K562 (cell line): Measurements from ENCODE around the gene TBX19. TPM values are rescaled to one million over a fixed set of nuclear protein-coding genes. Genes with fewer than 3 reads are reported as not detected.

Experiments used
- ARNT ChIP-seq, 2 experiments: fragments of 450-650 bp; IDR thresholded peaks; 2 replicates each; pipeline ENCODE4 v1.6.1; 2016; ENCODE audit warnings: mild to moderate bottlenecking in 1 of 2
- BMI1 ChIP-seq: fragments of 150-350 bp; IDR thresholded peaks from 2 replicates; pipeline ENCODE4 v1.6.1; 2014; ENCODE audit warnings: low read length
- BRCA1 ChIP-seq, 2 experiments: fragments of 450-650 bp in 1 of 2; sonication (generic) in 1 of 2; formaldehyde crosslinking in 1 of 2; IDR thresholded peaks; 2 replicates each; pipeline versions ENCODE4 v1.5.0 to v1.6.1; 2017 to 2020; ENCODE audit warnings: mild to moderate bottlenecking in 1 of 2, missing genetic modification reagents in 1 of 2
- CAMTA2 ChIP-seq: fragments of 250-450 bp; sonication (Bioruptor Pico); conservative IDR thresholded peaks from 2 replicates; pipeline ENCODE4 v1.5.1; 2022
- CBX3 ChIP-seq, 2 experiments: IDR thresholded peaks; 1 replicate in 1 of 2; 2 replicates in 1 of 2; pipeline ENCODE4 v1.6.1; 2012; ENCODE audit warnings: inconsistent platforms in 2 of 2, low read length in 2 of 2, borderline replicate concordance in 1 of 2, control low read depth in 1 of 2
- CC2D1A ChIP-seq: fragments of 450-650 bp; IDR thresholded peaks from 2 replicates; pipeline ENCODE4 v1.6.1; 2017; ENCODE audit warnings: mild to moderate bottlenecking
- ELF4 ChIP-seq: fragments of 450-650 bp; formaldehyde crosslinking; IDR thresholded peaks from 2 replicates; pipeline ENCODE4 v1.4.0; 2022; ENCODE audit warnings: missing genetic modification characterization
- FOXK2 ChIP-seq, 2 experiments: fragments of 450-650 bp; IDR thresholded peaks in 1 of 2; conservative IDR thresholded peaks in 1 of 2; 2 replicates each; pipeline ENCODE4 v1.6.1; 2016; ENCODE audit warnings: low read depth in 2 of 2, mild to moderate bottlenecking in 1 of 2
- GTF2F1 ChIP-seq: IDR thresholded peaks from 2 replicates; pipeline ENCODE4 v1.6.1; 2011; ENCODE audit warnings: low read depth, low read length, improper control_type of control experiment
- MAFG ChIP-seq: fragments of 450-650 bp; conservative IDR thresholded peaks from 2 replicates; pipeline ENCODE4 v1.6.1; 2016; ENCODE audit warnings: missing genetic modification characterization, missing compliant biosample characterization
- NCOA4 ChIP-seq: fragments of 450-650 bp; IDR thresholded peaks from 2 replicates; pipeline ENCODE4 v1.6.1; 2018; ENCODE audit warnings: mild to moderate bottlenecking; ENCODE audit not compliant: partially characterized antibody
- NFRKB ChIP-seq: fragments of 450-650 bp; IDR thresholded peaks from 2 replicates; pipeline ENCODE4 v1.6.1; 2016; ENCODE audit warnings: low read depth
- PHB ChIP-seq: fragments of 250-450 bp; sonication (Bioruptor Pico); IDR thresholded peaks from 2 replicates; pipeline ENCODE4 v1.5.0; 2021
- RAD51 ChIP-seq: fragments of 450-650 bp; IDR thresholded peaks from 2 replicates; pipeline ENCODE4 v1.7.1; 2016; ENCODE audit warnings: low read depth, mild to moderate bottlenecking, borderline replicate concordance
- SIN3A ChIP-seq, 2 experiments: fragments of 150-350 bp in 1 of 2; IDR thresholded peaks; 2 replicates each; pipeline ENCODE4 v1.6.1; 2011 to 2016; ENCODE audit warnings: borderline replicate concordance in 2 of 2, low read depth in 2 of 2, low read length in 2 of 2, mild to moderate bottlenecking in 2 of 2, moderate library complexity in 2 of 2; ENCODE audit not compliant: control insufficient read depth in 1 of 2
- SRSF9 ChIP-seq: fragments of 200-400 bp; formaldehyde crosslinking; IDR thresholded peaks from 2 replicates; pipeline ENCODE4 v1.6.1; 2017; ENCODE audit warnings: low read depth, low read length, borderline replicate concordance
- TAF1 ChIP-seq: IDR thresholded peaks from 2 replicates; pipeline ENCODE4 v1.6.1; 2011; ENCODE audit warnings: mild to moderate bottlenecking, low read length, moderate library complexity; ENCODE audit not compliant: insufficient read depth, control insufficient read depth, severe bottlenecking; ENCODE audit errors: extremely low read depth
- TCF7L2 ChIP-seq: fragments of 150-350 bp; IDR thresholded peaks from 2 replicates; pipeline ENCODE4 v1.6.1; 2016; ENCODE audit warnings: low read depth, mild to moderate bottlenecking, low read length, moderate library complexity
- TFAM ChIP-seq: fragments of 250-450 bp; sonication (Bioruptor Pico); conservative IDR thresholded peaks from 2 replicates; pipeline ENCODE4 v1.5.0; 2021; ENCODE audit warnings: mild to moderate bottlenecking, moderate library complexity
- ZNF232 ChIP-seq: sonication (generic); formaldehyde crosslinking; IDR thresholded peaks from 2 replicates; pipeline ENCODE4 v1.8.0; 2022; ENCODE audit warnings: mild to moderate bottlenecking, missing genetic modification reagents
- ZNF384 ChIP-seq: IDR thresholded peaks from 2 replicates; pipeline ENCODE4 v1.6.1; 2012; ENCODE audit warnings: low read depth, low read length, improper control_type of control experiment
- ZNF41 ChIP-seq: fragments of 250-450 bp; sonication (Bioruptor Pico); conservative IDR thresholded peaks from 2 replicates; pipeline ENCODE4 v1.4.0; 2020; ENCODE audit warnings: mild to moderate bottlenecking
- ZNF561 ChIP-seq: fragments of 450-650 bp; formaldehyde crosslinking; conservative IDR thresholded peaks from 2 replicates; pipeline ENCODE4 v1.4.0; 2020; ENCODE audit warnings: mild to moderate bottlenecking, moderate library complexity
- ZNF830 ChIP-seq: fragments of 250-450 bp; sonication (Bioruptor Pico); IDR thresholded peaks from 2 replicates; pipeline ENCODE4 v1.5.0; 2021; ENCODE audit warnings: mild to moderate bottlenecking
- polyA plus RNA-seq, 8 experiments: library from polyadenylated mRNA; depleted of rRNA in 4 of 8; stranded (reverse) in 5 of 8; unstranded in 3 of 8; fragments of >200 nt; fragmentation: Nextera tagmentation in 2 of 8; fragmentation: Illumina TruSeq in 1 of 8; extraction: Ambion mirVana in 2 of 8; extraction: Trizol in 1 of 8; gene quantifications; 2 replicates each; pipeline versions ENCODE4 v1.2.1 to v1.2.3, GENCODE V29; 2011 to 2014; ENCODE audit warnings: inconsistent platforms in 1 of 8, missing spikeins in 1 of 8
- total RNA-seq, 7 experiments: library from RNA; depleted of rRNA in 6 of 7; stranded (reverse); fragments of >200 nt in 6 of 7; fragmentation: Illumina TruSeq in 2 of 7; extraction: Trizol in 2 of 7; gene quantifications; 2 replicates each; pipeline versions ENCODE4 v1.2.1 to v1.2.3, GENCODE V29; 2011 to 2021; ENCODE audit warnings: low replicate concordance in 1 of 7
- TF ChIP-seq, protein P1 (sequence below), 2 experiments: fragments of 450-650 bp; IDR thresholded peaks; 2 replicates each; pipeline ENCODE4 v1.6.1; 2016
- TF ChIP-seq, protein P2 (sequence below): fragments of 250-450 bp; sonication (Bioruptor Pico); IDR thresholded peaks from 2 replicates; pipeline ENCODE4 v1.4.0; 2020; ENCODE audit warnings: mild to moderate bottlenecking, moderate library complexity
- TF ChIP-seq, protein P3 (sequence below), 2 experiments: fragments of 250-450 bp in 1 of 2; fragments of 450-650 bp in 1 of 2; sonication (Bioruptor Pico) in 1 of 2; IDR thresholded peaks; 2 replicates each; pipeline versions ENCODE4 v1.6.1 to v1.8.0; 2016 to 2021; ENCODE audit warnings: mild to moderate bottlenecking in 2 of 2, moderate library complexity in 2 of 2, missing compliant biosample characterization in 1 of 2, missing genetic modification characterization in 1 of 2

TBX19 gene
- total and polyA plus RNA-seq, 9 of the 15 experiments (the other 6 are each of a cell fraction or from before 2014, with no cell fraction given), result 0.32 to 3.1 (median 0.95) TPM

DNA sequence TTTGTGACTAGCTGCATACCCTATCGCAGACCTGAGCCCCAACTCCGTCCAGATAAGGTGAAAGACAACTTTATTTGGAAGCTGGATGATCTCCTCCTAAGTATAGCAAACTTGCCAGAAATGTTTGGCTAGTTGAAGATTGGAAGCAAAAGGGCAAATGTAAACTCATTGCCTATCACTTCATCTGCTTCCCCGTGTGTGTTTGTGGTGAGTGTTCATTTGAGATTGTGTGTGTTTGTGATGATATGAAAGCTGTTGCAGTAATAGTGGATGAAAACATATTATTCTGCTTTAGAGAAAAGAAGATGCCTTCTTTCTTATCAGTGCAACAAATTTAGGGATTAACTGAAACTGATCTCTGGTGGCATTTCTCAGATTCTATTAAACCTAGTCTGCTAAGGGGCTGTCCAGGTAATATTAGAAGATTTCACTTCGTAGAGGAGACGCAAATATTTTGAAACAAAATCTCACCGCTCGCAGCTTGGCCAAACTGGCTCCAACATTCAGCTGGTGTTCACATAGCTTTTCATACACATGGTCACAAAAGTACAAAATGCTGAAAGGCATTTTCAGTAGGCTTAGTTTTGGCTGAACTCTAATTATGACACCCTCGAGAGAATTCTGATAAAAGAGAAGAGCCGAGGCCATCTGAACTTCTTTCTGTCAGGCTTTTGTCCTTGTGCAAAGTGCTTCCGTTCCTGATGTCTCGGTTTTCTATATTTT is 1.1 kb downstream of the TBX19 start (continued):
- no peak for TF ChIP-seq GTF2F1
- TF ChIP-seq, protein P1, sequence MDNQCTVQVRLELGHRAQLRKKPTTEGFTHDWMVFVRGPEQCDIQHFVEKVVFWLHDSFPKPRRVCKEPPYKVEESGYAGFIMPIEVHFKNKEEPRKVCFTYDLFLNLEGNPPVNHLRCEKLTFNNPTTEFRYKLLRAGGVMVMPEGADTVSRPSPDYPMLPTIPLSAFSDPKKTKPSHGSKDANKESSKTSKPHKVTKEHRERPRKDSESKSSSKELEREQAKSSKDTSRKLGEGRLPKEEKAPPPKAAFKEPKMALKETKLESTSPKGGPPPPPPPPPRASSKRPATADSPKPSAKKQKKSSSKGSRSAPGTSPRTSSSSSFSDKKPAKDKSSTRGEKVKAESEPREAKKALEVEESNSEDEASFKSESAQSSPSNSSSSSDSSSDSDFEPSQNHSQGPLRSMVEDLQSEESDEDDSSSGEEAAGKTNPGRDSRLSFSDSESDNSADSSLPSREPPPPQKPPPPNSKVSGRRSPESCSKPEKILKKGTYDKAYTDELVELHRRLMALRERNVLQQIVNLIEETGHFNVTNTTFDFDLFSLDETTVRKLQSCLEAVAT (IDR thresholded peaks at IDR 0.05), result peak in 1 of 2 experiments; percentile 95; a peak in 2 of 4 replicates
- no peak for TF ChIP-seq BRCA1 (IDR thresholded peaks at IDR 0.05)
- TF ChIP-seq BRCA1 (CRISPR knock-in tag; IDR thresholded peaks at IDR 0.05), result no peak
- TF ChIP-seq TFAM (CRISPR knock-in tag), result no peak
- TF ChIP-seq RAD51, result no peak
- TF ChIP-seq NCOA4, result no peak
- TF ChIP-seq, protein P2, sequence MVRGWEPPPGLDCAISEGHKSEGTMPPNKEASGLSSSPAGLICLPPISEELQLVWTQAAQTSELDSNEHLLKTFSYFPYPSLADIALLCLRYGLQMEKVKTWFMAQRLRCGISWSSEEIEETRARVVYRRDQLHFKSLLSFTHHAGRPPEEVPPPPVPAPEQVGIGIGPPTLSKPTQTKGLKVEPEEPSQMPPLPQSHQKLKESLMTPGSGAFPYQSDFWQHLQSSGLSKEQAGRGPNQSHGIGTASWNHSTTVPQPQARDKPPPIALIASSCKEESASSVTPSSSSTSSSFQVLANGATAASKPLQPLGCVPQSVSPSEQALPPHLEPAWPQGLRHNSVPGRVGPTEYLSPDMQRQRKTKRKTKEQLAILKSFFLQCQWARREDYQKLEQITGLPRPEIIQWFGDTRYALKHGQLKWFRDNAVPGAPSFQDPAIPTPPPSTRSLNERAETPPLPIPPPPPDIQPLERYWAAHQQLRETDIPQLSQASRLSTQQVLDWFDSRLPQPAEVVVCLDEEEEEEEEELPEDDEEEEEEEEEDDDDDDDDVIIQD (CRISPR knock-in tag), result no peak
- no peak for TF ChIP-seq PHB (CRISPR knock-in tag)
- TF ChIP-seq ZNF561 (CRISPR knock-in tag), result no peak
- TF ChIP-seq ZNF830 (CRISPR knock-in tag), result no peak
- TF ChIP-seq TCF7L2, result no peak
- no peak for TF ChIP-seq SIN3A (IDR thresholded peaks at IDR 0.05; ENCODE audit: borderline replicate concordance in 2 of 2, control insufficient read depth in 1 of 2, low read depth in 2 of 2, low read length in 2 of 2)
- TF ChIP-seq NFRKB, result no peak
- TF ChIP-seq ZNF232 (CRISPR knock-in tag), result no peak
- TF ChIP-seq ELF4, result 0 out of 2 replicates have a peak, but pooled peaks have one; percentile 57
- no peak for TF ChIP-seq MAFG (tag)
- TF ChIP-seq CAMTA2, result no peak
- TF ChIP-seq CBX3 (IDR thresholded peaks at IDR 0.05; ENCODE audit: borderline replicate concordance in 1 of 2, low read length in 2 of 2), result peak in 1 of 2 experiments; percentile 47; a peak in 1 of 3 replicates
- TF ChIP-seq TAF1, result no peak
- TF ChIP-seq BMI1, result no peak
- TF ChIP-seq SRSF9, result no peak
- TF ChIP-seq ZNF384, result no peak
- TF ChIP-seq ZNF41 (CRISPR knock-in tag), result no peak
- TF ChIP-seq FOXK2 (conservative IDR thresholded peaks at IDR 0.05 in 1 of 2, IDR thresholded peaks at IDR 0.05 in 1 of 2; ENCODE audit: low read depth in 2 of 2), result peak in 1 of 2 experiments; percentile 33; a peak in 1 of 4 replicates
- TF ChIP-seq, protein P3, sequence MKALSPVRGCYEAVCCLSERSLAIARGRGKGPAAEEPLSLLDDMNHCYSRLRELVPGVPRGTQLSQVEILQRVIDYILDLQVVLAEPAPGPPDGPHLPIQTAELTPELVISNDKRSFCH (CRISPR knock-in tag; IDR thresholded peaks at IDR 0.05), result no peak
- TF ChIP-seq, protein P3 (tag; IDR thresholded peaks at IDR 0.05), result peak; percentile 95
- peak; percentile 85 for TF ChIP-seq CC2D1A
- peak in 1 of 2 experiments; percentile 87; a peak in 2 of 4 replicates for TF ChIP-seq ARNT (IDR thresholded peaks at IDR 0.05)
